Osteoblast (primary cell): ENCODE results near the gene HHATL. TPM values are rescaled to one million over a fixed set of nuclear protein-coding genes. Genes with fewer than 3 reads are reported as not detected.

Experiments used
- DNase-seq: peaks from one replicate; pipeline ENCODE4 v3.0.0; 2011; ENCODE audit warnings: low spot score, mixed read lengths; ENCODE audit not compliant: insufficient read length; ENCODE audit errors: missing footprints
- H2AFZ ChIP-seq: 2 replicates; pipeline ENCODE4 v1.6.0; 2011; ENCODE audit warnings: mild to moderate bottlenecking, low read length
- H3K27ac ChIP-seq: 2 replicates; pipeline ENCODE4 v1.5.1; 2011; ENCODE audit warnings: mild to moderate bottlenecking, low read depth, low read length, moderate library complexity
- H3K27me3 ChIP-seq: 2 replicates; pipeline ENCODE4 v1.6.0; 2012; ENCODE audit warnings: mild to moderate bottlenecking, control low read depth, inconsistent platforms, low read length, moderate library complexity; ENCODE audit not compliant: insufficient read depth
- H3K36me3 ChIP-seq: 2 replicates; pipeline ENCODE4 v1.5.1; 2011; ENCODE audit warnings: mild to moderate bottlenecking, low read length, control low read depth, moderate library complexity; ENCODE audit not compliant: insufficient read depth
- H3K4me1 ChIP-seq: 2 replicates; pipeline ENCODE4 v1.5.1; 2011; ENCODE audit warnings: mild to moderate bottlenecking, low read length, control low read depth, moderate library complexity; ENCODE audit not compliant: insufficient read depth
- H3K4me2 ChIP-seq: 2 replicates; pipeline ENCODE4 v1.6.0; 2011; ENCODE audit warnings: mild to moderate bottlenecking, low read length; ENCODE audit not compliant: insufficient read depth
- H3K4me3 ChIP-seq: fragments of 200-600 bp; sonication (generic); 3 replicates; pipeline ENCODE4 v1.5.1; 2012; ENCODE audit warnings: mild to moderate bottlenecking, low read length, inconsistent platforms; ENCODE audit not compliant: insufficient read depth
- H3K79me2 ChIP-seq: 2 replicates; pipeline ENCODE4 v1.6.0; 2012; ENCODE audit warnings: mild to moderate bottlenecking, low read length, control low read depth, inconsistent platforms; ENCODE audit not compliant: insufficient read depth
- H3K9me3 ChIP-seq: 2 replicates; pipeline ENCODE4 v1.5.1; 2011; ENCODE audit warnings: low read depth, low read length, control low read depth
- H4K20me1 ChIP-seq: 2 replicates; pipeline ENCODE4 v1.6.0; 2012; ENCODE audit warnings: mild to moderate bottlenecking, low read length, control low read depth; ENCODE audit not compliant: insufficient read depth
- total RNA-seq: library from RNA; depleted of rRNA; stranded (reverse); fragments of >200 nt; gene quantifications from 2 replicates; pipeline ENCODE4 v1.2.3, GENCODE V29; 2012
- TF ChIP-seq, protein P1 (sequence below): IDR thresholded peaks from 2 replicates; pipeline ENCODE4 v1.5.1; 2011; ENCODE audit warnings: mild to moderate bottlenecking, low read depth, low read length, moderate library complexity; ENCODE audit errors: extremely low read depth

The HHATL gene
- total RNA-seq, 1 donor = not detected

DNA sequence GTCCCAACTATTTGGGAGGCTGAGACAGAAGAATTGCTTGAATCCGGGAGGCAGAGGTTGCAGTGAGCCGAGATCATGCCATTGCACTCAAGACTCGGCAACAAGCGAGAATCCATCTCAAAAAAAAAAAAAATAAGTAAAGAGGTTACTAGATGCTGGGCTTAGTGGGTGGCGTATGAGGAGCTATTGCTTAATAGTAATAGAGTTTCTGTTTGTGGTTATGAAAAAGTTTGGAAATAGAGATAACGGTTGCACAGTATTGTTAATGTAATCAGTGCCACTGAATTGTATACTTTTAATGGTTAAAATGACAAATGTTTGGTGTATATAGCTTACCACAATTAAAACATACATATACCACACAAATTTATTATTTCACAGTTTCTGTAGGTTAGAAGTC is 14.7 kb upstream of the HHATL start:
- Histone ChIP-seq H3K4me1 (no peaks in the 10 kb centered on the region), H2AFZ (no peak overlapping the region), H4K20me1 (no peaks in the 10 kb centered on the region), H3K4me3 (no peak overlapping the region), H3K36me3 (no peaks in the 10 kb centered on the region), H3K27me3 (peaks cover 31% of the 10 kb centered on the region), H3K79me2 (no peaks in the 10 kb centered on the region), H3K9me3 (no peaks in the 10 kb centered on the region), H3K4me2 (no peak overlapping the region), H3K27ac (no peak overlapping the region)
- TF ChIP-seq, protein P1, sequence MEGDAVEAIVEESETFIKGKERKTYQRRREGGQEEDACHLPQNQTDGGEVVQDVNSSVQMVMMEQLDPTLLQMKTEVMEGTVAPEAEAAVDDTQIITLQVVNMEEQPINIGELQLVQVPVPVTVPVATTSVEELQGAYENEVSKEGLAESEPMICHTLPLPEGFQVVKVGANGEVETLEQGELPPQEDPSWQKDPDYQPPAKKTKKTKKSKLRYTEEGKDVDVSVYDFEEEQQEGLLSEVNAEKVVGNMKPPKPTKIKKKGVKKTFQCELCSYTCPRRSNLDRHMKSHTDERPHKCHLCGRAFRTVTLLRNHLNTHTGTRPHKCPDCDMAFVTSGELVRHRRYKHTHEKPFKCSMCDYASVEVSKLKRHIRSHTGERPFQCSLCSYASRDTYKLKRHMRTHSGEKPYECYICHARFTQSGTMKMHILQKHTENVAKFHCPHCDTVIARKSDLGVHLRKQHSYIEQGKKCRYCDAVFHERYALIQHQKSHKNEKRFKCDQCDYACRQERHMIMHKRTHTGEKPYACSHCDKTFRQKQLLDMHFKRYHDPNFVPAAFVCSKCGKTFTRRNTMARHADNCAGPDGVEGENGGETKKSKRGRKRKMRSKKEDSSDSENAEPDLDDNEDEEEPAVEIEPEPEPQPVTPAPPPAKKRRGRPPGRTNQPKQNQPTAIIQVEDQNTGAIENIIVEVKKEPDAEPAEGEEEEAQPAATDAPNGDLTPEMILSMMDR = no peak
- no peak for DNase-seq

DNA sequence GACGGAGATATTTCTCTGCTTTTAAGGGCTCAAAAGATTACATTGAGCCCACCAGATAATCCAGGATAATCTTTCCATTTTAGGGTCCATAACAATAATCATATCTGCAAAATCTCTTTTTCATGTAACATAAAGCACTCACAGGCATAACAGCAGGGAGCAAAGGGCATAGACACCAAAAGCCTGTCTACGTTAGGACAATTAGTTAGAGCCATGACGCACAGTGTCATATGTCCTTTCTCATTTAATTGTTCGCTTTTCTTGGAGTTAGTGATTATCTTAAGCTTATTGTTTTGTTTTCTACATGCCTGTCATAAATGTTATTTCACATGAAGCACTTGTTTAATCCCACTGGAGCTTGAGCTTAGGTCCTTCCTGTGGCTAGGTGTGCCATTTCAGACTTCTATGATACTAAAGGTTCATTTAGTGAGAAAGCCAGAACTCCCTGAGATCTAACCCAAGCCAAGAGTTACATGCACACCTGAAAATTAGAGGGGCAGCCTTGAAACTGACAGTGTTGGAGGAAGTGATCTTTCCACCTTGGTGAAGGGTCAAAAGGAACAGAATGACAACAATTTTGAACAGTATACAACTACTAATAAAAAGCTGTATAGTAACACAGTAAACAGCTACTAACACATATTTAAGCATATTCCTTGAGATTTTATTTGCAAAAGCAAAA is 11.7 kb upstream of the HHATL start:
- Histone ChIP-seq H3K79me2 (no peaks in the 10 kb centered on the region), H3K27ac (no peak overlapping the region), H3K9me3 (no peaks in the 10 kb centered on the region), H3K27me3 (peaks cover 23% of the 10 kb centered on the region), H4K20me1 (no peaks in the 10 kb centered on the region), H3K4me3 (no peak overlapping the region), H3K36me3 (no peaks in the 10 kb centered on the region), H3K4me1 (no peaks in the 10 kb centered on the region), H2AFZ (no peak overlapping the region), H3K4me2 (no peak overlapping the region)
- DNase-seq = no peak
- TF ChIP-seq, protein P1 = no peak

DNA sequence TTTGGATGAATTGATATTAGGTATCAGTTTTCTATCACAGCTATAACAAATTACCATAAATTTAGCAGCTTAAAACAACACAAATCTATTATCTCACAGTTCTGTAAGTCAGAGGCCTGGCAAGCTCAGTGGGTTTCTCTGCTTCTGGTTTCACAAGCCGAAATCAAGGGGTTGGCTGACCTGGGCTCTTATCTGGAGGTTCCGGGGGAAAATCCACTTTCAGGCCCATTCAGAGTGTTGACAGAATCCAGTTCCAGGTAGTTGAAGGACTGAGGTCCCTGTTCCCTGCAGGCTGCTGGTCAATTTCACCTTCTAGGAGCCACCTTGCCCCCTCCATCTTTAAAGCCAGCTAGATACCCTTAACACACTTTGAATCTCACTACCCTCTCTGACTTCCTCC is 11.1 kb upstream of the HHATL start:
- no peaks in the 10 kb centered on the region for H4K20me1 ChIP-seq
- TF ChIP-seq, protein P1 = no peak
- no peak overlapping the region for H3K27ac ChIP-seq
- H3K9me3 ChIP-seq = no peaks in the 10 kb centered on the region
- no peak overlapping the region for H3K4me2 ChIP-seq
- DNase-seq = no peak
- no peaks in the 10 kb centered on the region for H3K4me1 ChIP-seq
- no peak overlapping the region for H3K4me3 ChIP-seq
- no peaks in the 10 kb centered on the region for H3K36me3 ChIP-seq
- H3K79me2 ChIP-seq = no peaks in the 10 kb centered on the region
- H2AFZ ChIP-seq = no peak overlapping the region
- peaks cover 23% of the 10 kb centered on the region for H3K27me3 ChIP-seq

DNA sequence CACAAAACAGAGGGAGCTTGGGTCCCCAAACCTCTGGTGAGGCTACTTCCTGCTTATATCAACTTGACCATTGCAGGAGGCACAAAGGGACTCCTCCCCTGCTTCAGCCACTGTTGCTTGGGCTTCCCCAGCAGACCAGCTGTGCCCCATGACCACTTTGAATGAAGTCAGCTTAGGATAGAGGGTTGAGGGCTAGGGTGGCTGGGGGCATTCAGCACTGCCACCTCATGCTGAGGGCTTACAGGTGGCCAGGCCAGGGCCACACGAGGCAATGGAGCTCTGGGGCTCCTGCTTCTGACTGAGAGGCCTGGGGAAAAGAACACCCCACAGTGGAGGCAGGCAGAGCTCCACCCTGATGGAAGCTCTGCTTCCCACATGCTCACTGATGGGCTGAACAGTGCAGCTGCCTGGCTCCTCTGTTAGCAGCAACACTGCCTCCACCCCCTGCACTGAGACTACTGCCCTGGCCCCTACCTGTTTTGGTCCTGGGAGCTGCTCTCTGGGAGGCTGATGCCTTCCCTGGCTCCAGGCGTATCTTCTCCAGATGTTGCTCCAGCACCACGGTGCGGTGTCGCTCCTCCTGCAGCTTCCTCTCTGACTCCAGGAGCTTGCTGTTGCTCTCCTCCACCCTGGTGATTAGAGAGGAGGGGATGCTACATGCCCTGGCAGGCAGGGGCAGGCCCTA is 10.2 kb upstream of the HHATL start:
- Histone ChIP-seq H3K79me2 (no peaks in the 10 kb centered on the region), H2AFZ (no peak overlapping the region), H4K20me1 (no peaks in the 10 kb centered on the region), H3K27me3 (peaks cover 23% of the 10 kb centered on the region), H3K4me2 (no peak overlapping the region), H3K4me3 (no peak overlapping the region), H3K36me3 (no peaks in the 10 kb centered on the region), H3K27ac (no peak overlapping the region), H3K4me1 (no peaks in the 10 kb centered on the region), H3K9me3 (no peaks in the 10 kb centered on the region)
- TF ChIP-seq, protein P1 = no peak
- no peak for DNase-seq
